ENCODE results near the gene CD63. TPM values are rescaled to one million over a fixed set of nuclear protein-coding genes. Genes with fewer than 3 reads are reported as not detected.
A peak's percentile ranks its signal among the peaks of the same experiment; 100 is the strongest.

Gene CD63
- total RNA-seq, 4 donors from 2014 or later = 500 to 856 (median 792) TPM

GRCh38 chr12:55721601-55722213, 7.1 kb downstream of the CD63 start:
- no peaks in the 10 kb centered on the region for H3K27me3 ChIP-seq
- WGBS, 2 donors (ENCODE audit: low coverage in 1 of 2) = 56 to 65% methylated on average over 4 to 5 of the region's 14 CpGs
- peaks cover 0 to 32% of the 10 kb centered on the region in 2 donors for H3K36me3 ChIP-seq
- H3K27ac ChIP-seq = peak overlapping the region; percentile 84 to 98 (median 97)
- TF ChIP-seq EP300 (IDR thresholded peaks at IDR 0.05) = no peak
- no peak for TF ChIP-seq POLR2A (IDR thresholded peaks at IDR 0.05)
- TF ChIP-seq POLR2AphosphoS5 (IDR thresholded peaks at IDR 0.05) = no peak
- no peak for TF ChIP-seq CTCF (IDR thresholded peaks at IDR 0.05)
- no peak for ATAC-seq
- peaks cover 18 to 100% (median 74%) of the 10 kb centered on the region in 3 donors for H3K4me1 ChIP-seq
- no peaks in the 10 kb centered on the region for H3K9me3 ChIP-seq
- peak overlapping the region in 1 of 2 donors; percentile 33 for H3K4me3 ChIP-seq

GRCh38 chr12:55720894-55721444, 7.8 kb downstream of the CD63 start:
- Histone ChIP-seq H3K4me1 (peaks cover 18 to 96% (median 69%) of the 10 kb centered on the region in 3 donors), H3K36me3 (peaks cover 0 to 24% of the 10 kb centered on the region in 2 donors), H3K27ac (peak overlapping the region; percentile 84 to 98 (median 97)), H3K4me3 (peak overlapping the region; percentile 3 to 33), H3K27me3 (no peaks in the 10 kb centered on the region), H3K9me3 (no peaks in the 10 kb centered on the region)
- no CpG with 5 or more reads among the region's 9 CpGs for WGBS, 2 donors (ENCODE audit: low coverage in 1 of 2)
- peak; percentile 53 for ATAC-seq
- no peak for TF ChIP-seq POLR2A (IDR thresholded peaks at IDR 0.05)
- peak; percentile 81 for TF ChIP-seq POLR2AphosphoS5 (IDR thresholded peaks at IDR 0.05)
- peak in 3 of 4 experiments; percentile 64 to 83 (median 71) for TF ChIP-seq CTCF (IDR thresholded peaks at IDR 0.05)
- no peak for TF ChIP-seq EP300 (IDR thresholded peaks at IDR 0.05)

- Histone ChIP-seq H3K9me3 (no peaks in the 10 kb centered on the region), H3K4me1 (peaks cover 18 to 95% (median 70%) of the 10 kb centered on the region in 3 donors), H3K4me3 (peak within 1 kb of the TSS; percentile 3 to 33), H3K36me3 (peaks cover 0 to 16% of the 10 kb centered on the region in 2 donors), H3K27ac (peak within 1 kb of the TSS; percentile 84 to 98 (median 97)), H3K27me3 (no peaks in the 10 kb centered on the region)
- 18% methylated on average over 5 of the region's 6 CpGs; no CpG with 5 or more reads in 1 of the 2 donors for WGBS, 2 donors (ENCODE audit: low coverage in 1 of 2)
- TF ChIP-seq EP300 (IDR thresholded peaks at IDR 0.05) (no peak), POLR2A (IDR thresholded peaks at IDR 0.05) (peak; percentile 63 to 67), POLR2AphosphoS5 (IDR thresholded peaks at IDR 0.05) (peak; percentile 98), CTCF (IDR thresholded peaks at IDR 0.05) (peak in 2 of 4 experiments; percentile 32 to 35)
- ATAC-seq = peak; percentile 73
Measured at GRCh38 chr12:55720071-55720564, 8.7 kb downstream of the CD63 start, which contains the start of gene RDH5. TSS of gene RDH5 (plus strand) at chr12:55720393. CDS start at chr12:55721185, 792 bp downstream.

- H3K9me3 ChIP-seq = no peaks in the 10 kb centered on the region
- ATAC-seq = no peak
Measured at GRCh38 chr12:55719371-55719770, 9.4 kb downstream of the CD63 start.

More at GRCh38 chr12:55719371-55719770, 9.4 kb downstream of the CD63 start:
- WGBS, 2 donors (ENCODE audit: low coverage in 1 of 2) = 40 to 59% methylated on average over 1 to 6 of the region's 7 CpGs
- Histone ChIP-seq H3K4me3 (no peak overlapping the region), H3K27ac (peak overlapping the region; percentile 84 to 98 (median 97)), H3K36me3 (peaks cover 0 to 9% of the 10 kb centered on the region in 2 donors), H3K27me3 (no peaks in the 10 kb centered on the region), H3K4me1 (peaks cover 18 to 95% (median 69%) of the 10 kb centered on the region in 3 donors)
- no peak for TF ChIP-seq POLR2AphosphoS5 (IDR thresholded peaks at IDR 0.05)
- no peak for TF ChIP-seq EP300 (IDR thresholded peaks at IDR 0.05)
- no peak for TF ChIP-seq POLR2A (IDR thresholded peaks at IDR 0.05)
- TF ChIP-seq CTCF (IDR thresholded peaks at IDR 0.05) = no peak
